Left colon (tissue), 2 donors: ENCODE results near the gene CRAT. TPM values are rescaled to one million over a fixed set of nuclear protein-coding genes. Genes with fewer than 3 reads are reported as not detected.
"Not testable (repeated sequence)": the region's sequence is repeated elsewhere in the genome, so short reads cannot be mapped to it uniquely, and the experiment has no call there.

Experiments
- ATAC-seq: fragments of 200-7000 bp; cut with Tn5 transposase; one replicate; pipeline ENCODE4 v1.9.1; 2020; ENCODE audit warnings: mild to moderate bottlenecking, moderate library complexity
- DNase-seq, 2 donors: peaks; one replicate each; pipeline ENCODE4 v3.0.0-alpha.2; 2020
- intact Hi-C, 2 donors: fragments of 100-400 bp; cut with DNase I in 1 of 2; cut with micrococcal nuclease in 1 of 2; formaldehyde crosslinking; loops; one replicate each; pipeline versions ENCODE4 v1.11.2 to v1.14.0; 2022; cut with DNase I, micrococcal nuclease
- total RNA-seq, 2 donors: library from RNA; stranded (reverse); fragmentation: NEBNext Ultra II Directional; extraction: Animal tissue kit (Norgen Biotek cat#: 25700); gene quantifications; one replicate each; pipeline ENCODE4 v1.2.1, GENCODE V29; 2021
- donor health status: DM: no; HTN: no; CAD: no.
- donor health status: DM: yes; HTN: yes; CAD: no.

Gene CRAT
- total RNA-seq, 2 donors from 2014 or later: 62.4 to 76.1 TPM

DNA sequence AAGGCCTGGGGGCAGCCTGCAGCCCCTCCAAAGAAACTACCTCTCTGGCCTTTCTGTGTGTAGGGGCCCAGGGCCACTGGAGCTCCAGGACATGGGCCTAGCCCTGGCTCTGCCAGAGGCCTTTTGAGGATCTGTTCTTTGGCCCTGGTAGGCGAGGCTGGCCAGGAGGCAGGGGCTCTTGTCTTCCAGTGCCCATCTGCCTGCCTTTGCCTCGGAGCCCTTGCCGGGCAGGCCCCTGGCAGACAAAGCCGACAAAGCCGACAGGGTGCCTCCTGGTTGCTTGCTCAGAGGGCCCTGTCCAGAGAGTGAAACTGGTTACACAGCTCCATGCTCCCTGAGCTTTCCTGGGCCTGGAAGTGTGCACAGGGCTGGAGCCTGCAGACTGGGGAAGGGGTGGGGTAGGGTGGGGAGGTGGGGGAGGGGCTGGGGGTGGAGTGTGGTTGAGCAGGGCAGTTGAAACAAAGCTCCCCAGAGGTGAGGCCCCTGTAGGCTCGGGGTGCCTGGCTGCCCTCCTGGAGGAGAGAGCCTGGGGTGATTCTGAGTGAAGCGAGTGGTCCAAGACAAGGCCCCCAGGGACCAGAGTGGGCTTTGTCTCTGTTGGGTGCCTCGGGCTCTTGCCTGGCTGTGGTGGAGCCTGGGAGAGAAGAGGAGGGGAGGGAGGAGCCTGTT is 29.9 kb upstream of the CRAT start:
- intact Hi-C loops: loop anchor here (10.0 kb wide), 2 partner anchors 344 to 354 kb away; no protein-coding TSS in a partner anchor
- DNase-seq (peak; percentile 53 to 54), ATAC-seq (peak; percentile 55)

DNA sequence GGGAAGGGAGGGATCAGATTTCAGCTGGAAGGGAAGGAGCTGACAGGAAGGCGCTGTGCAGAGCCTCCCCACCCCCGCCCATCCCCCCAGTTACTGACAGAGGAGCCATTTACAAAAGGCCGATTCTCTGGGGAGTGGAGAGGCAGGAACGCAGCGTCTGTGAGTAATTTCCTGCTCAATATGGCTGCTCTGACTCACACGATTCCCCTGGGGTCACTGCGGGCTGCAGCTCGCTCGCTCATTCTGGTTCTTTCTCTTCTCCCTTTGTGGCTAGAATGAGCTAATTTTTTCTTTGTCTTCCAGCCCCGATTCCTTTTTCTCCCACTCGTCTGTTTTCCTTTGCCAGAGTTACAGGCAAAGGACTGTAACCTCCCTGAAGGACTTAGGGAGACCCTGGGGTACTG is 29.4 kb upstream of the CRAT start:
- ATAC-seq: peak; percentile 80
- peak; percentile 84 to 93 for DNase-seq
- intact Hi-C loops: loop anchor here (5.0 to 10.0 kb wide), 3 partner anchors 345 to 472 kb away; no protein-coding TSS in a partner anchor

DNA sequence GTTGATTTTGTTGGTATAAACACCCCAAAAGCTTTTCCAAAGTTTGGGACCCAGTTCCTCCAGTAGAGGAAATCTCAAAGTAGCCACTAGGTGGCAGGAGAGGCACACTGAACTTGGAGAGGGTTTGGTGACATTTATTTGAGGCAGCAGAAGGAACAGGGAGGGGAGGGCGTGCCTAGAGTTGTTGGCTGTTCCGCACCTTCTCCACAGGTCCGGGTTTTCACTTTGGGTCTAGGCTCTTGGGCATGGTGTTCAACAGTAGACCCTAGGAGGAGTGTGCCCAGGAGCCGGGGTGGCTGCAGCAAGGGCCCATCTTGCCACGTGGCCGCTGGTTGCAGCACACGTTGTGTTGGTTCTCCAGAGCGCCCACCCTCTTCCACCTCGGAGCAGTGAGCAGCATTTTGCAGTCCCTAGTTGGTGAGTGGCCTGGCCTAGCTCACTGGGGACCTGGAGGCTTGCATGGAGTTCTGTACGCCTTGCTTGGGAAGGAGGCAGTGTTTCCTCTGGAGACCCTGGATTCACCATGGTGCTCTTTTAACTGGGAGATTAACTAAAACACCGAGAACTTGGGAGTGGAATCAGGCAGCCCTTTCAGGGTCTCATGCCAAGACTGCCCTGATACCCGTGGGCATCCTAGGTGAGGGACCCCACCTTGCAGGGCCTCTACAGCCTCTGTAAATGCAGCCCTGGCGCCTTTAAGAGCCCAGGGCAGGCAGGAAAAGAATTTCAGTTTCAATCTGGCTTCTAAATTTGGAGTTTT is 28.8 kb upstream of the CRAT start:
- intact Hi-C loops: loop anchor here (5.0 kb wide), 1 partner anchor 473 kb away; no protein-coding TSS in a partner anchor
- DNase-seq (peak; percentile 79 to 80), ATAC-seq (peak; percentile 69)

DNA sequence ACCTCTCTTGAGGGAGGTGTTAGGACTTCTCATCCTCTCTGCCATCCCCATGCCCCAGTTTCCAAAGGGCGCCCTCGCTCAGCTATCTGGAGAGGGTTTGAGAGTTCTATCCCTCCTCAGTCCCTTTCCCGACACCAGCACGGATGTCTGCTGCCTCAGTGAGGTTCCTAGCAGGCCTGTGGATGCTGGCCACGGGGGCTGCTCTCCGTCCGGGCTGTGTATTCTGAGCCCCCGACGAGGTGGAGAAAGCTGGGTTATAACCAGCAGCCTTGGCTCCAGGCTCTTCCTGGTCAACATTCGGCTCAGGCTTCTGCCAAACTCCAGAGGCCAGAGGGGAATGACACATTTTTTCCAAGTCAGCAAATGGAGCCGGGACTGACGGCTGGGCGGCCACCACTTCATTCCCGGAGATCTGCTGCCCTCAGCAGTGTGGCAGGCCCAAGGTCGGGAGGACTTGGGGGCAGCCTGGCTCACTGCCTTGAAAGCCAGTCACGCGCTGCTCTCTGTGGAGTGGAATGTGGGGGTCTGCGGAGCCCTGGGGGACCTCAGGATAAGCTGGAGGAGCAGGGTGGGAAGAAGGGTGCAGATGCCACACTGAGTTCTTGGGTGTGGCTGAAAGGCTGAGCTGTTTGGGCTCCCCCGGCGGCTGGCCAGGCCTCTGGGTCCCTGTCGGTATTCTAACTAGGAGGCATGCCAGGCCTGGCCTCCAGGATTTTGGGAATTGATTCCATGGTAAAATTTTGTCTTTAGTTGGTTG is 28.1 kb upstream of the CRAT start:
- intact Hi-C loops: loop anchor here (5.0 kb wide), 1 partner anchor 474 kb away; no protein-coding TSS in a partner anchor
- DNase-seq: peak; percentile 28 to 37
- no peak for ATAC-seq

DNA sequence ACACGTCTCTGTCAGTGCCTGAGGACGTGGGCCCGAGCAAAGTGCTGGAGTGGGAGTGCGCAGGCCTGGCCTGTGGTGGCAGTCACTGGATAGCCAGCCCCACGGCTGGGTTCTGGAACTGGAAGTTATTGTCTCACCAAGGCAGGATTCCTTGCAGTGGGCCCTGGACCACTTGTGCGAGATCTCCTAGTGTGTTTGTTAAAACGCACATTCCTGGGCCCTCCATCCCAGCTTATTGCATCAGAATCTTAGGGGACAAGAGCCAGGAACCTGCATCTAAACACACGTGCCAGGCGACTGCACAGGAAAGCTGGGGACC is 27.5 kb upstream of the CRAT start:
- DNase-seq: no peak
- ATAC-seq: no peak
- intact Hi-C loops: loop anchor here (5.0 kb wide), 1 partner anchor 474 kb away; no protein-coding TSS in a partner anchor

DNA sequence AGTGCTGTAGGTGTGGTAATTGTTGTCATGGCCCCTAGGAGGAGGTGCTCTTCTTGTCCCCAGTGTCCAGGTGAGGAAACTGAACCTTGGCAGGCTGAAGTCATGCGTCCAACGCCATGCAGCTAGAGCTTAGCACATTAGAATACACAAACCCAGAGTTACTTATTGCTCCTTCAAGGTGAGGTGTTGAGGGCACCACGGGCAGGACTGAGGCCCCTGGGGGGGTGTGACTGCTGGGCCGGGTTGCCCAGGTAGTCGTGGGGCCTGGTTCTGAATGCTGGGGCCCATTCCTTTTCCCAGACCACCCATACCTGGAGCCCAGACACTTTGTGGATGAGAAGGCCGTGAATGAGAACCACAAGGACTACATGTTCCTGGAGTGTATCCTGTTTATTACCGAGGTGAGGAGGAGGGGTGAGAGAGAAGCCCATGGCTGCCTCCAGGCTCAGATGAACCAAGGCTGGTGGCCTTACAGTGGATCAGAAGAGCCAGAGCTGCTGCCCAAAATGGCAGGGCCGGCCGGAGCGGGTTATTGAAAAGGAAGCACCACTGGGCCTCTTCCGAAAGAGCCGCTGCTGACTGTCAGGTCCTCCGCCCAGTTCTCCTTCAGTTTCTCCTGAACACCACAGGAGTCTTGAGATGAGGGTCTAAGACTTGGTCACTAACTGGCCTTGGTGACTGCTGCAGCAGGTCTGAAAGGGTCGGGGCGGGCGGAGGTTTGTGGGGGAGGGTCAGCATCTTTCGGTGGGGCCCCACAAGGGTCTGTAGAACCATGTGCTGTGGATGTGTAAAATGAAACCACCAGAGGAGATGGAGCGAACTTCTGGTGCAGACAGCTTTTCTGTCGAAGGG is 26.9 kb upstream of the CRAT start:
- intact Hi-C loops: loop anchor here (5.0 kb wide), 1 partner anchor 475 kb away; no protein-coding TSS in a partner anchor
- ATAC-seq (no peak), DNase-seq (no peak)

DNA sequence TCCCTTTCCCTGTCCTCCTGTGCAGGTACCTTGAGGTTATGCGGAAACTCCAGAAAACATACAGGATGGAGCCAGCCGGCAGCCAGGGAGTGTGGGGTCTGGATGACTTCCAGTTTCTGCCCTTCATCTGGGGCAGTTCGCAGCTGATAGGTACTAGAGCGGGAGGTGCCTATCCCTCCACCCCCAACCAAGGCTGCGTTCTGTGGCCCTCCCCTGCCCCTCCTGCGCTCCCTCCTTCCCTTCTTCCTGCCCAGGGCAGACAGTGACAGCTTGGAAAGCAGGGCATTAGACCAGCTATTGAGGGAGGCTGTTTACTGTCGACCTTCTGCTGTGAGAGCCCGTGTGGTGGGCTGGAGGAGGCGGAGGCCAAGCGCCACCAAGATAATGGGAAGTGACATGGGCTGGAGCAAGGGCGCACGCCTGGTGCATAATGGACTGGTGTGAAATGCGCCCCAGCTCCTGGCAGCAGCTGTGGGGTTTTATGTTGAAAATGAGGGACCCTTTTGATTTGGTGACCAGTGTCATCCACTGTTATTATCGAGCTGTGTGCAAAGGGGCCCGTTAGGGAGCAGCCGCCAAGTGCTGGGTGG is 25.9 kb upstream of the CRAT start:
- intact Hi-C loops: loop anchor here (5.0 kb wide), 1 partner anchor 476 kb away; no protein-coding TSS in a partner anchor
- ATAC-seq (no peak), DNase-seq (no peak)

DNA sequence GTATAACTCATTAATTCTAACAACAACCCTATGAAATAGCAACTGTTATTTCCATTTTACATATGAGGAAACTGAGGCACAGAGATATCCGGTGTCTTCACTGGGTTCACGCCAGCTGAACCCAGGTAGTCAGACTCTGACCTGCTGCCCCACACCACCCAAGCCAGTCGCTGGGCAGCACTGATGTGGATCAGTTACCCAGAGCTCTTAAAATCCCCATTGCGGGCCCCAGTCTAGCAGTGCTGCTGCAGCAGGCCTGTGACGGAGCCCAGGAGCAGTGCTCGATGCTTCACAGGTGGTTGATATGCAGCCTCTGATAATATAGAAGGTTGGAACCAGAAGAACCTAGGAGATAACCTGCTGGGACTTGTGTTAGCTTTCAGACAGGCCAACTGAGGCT is 24.9 kb upstream of the CRAT start:
- ATAC-seq (no peak), DNase-seq (no peak)
- intact Hi-C loops: loop anchor here (5.0 kb wide), 1 partner anchor 477 kb away; no protein-coding TSS in a partner anchor

DNA sequence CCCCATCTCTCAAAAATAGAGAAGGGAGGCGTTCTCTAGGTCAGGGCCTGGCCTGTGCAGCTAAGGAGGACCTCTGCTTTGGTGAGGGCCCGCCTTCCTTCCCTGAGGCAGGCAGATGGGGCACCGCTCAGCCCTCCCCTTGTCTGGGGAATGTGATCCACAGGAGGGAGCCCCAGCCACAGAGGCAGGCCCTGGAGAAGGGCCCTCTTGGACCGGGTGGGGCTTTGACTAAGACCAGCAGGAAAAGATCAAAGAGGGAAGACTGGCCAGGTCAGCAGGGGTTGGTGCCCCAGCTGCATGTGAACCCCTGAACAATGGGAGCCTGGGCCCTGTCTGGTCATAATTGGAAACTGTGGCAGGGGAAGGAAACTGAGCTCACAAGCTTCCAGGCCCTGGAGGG is 22.5 kb upstream of the CRAT start:
- ATAC-seq: no peak
- intact Hi-C loops: no loop called here
- no peak for DNase-seq

DNA sequence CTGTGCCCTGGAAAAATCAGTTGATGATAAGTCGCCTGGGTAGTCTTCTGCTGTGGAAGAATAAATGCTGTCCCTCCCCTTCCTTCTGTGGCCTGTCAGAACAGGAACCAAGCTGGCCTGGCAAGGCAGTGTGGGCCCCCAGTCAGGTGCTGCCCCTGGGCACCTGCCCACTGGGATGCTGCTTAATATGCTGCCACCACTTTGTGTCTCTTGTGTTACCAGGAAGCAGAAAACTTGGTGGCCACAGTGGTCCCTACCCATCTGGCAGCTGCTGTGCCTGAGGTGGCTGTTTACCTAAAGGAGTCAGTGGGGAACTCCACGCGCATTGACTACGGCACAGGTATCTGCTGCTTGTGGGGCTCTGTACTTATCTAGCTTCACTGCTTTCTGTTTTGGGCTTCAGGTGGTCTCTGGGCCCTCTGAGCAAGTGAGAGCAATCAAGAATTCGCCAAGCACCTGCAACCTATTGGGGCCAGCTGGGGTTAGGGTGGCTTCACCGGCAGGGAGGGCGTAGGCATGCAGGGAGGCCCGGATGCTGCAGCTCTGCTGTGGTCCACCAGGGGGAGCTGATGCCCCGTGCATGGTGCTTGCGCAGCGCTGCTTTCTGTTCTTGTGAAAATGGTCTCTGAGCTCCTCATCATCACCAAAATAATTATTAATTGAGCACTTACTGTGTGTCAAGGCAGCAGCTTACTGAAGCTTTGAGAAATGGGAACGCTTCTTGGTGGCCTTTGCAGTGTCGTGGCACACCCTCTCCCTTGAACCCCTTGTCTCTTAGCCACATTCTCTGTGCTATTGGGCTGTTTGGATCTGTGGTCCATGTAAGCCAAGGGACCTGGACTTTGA is 20.9 kb upstream of the CRAT start:
- peak; percentile 93 for ATAC-seq
- intact Hi-C loops: no loop called here
- DNase-seq: peak in 1 of 2 donors; percentile 79

DNA sequence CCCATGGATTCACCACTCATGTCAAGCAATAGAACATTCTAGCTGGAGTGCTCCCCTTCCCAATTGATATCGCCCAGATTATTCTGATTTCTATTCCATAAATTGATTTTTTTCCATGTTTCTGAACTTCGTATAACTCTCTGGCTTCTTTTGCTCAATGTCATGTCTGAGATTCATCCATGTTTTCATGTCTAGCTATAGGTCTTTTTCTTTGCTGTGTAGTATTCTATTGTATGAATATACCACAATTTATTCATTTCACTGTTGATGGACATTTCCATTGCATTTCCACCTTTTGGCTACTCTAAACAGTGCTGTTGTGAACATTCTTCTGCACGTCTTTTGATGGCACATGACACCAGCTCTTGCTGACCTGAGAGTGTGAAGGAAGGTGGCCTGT is 20.2 kb upstream of the CRAT start:
- intact Hi-C loops: no loop called here
- ATAC-seq: no peak

DNA sequence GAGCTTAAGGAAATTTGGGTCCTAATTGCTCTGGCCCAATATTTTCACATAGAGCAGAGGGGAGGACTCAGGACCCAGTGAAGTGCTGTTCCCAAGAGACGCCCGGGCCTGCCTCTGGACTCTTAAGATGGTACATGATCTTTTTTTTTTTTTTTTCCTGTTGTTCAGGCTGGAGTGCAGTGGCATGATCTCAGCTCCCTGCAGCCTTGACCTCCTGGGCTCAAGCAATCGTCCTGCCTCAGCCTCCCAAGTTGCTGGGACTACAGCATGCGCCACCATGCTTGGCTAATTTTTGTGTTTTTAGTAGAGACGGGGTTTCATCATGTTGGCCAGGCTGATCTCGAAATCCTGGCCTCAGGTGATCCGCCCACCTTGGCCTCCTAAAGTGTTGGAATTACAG is 19.7 kb upstream of the CRAT start:
- DNase-seq, intact Hi-C loops, ATAC-seq: not testable (repeated sequence)

More for the DNA sequence above, 20.2 kb upstream of the CRAT start:
- no peak for DNase-seq

DNA sequence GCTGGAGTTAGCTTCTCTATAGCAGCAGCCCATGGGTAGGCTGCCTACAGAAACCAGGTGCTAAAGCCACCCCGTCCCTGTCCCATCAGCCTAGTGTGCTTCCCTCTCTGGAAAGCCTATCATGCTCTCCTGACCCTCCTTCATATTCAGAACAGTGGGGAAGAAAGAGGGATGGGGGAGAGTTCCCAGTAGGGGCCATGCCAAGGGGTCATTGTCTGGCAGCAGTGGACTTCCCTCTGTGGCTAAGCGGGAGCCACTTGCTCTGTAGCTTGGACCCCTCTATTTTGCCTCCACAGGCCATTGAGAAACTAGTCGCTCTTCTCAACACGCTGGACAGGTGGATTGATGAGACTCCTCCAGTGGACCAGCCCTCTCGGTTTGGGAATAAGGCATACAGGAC is 18.1 kb upstream of the CRAT start:
- intact Hi-C loops: no loop called here
- no peak for ATAC-seq
- no peak for DNase-seq

DNA sequence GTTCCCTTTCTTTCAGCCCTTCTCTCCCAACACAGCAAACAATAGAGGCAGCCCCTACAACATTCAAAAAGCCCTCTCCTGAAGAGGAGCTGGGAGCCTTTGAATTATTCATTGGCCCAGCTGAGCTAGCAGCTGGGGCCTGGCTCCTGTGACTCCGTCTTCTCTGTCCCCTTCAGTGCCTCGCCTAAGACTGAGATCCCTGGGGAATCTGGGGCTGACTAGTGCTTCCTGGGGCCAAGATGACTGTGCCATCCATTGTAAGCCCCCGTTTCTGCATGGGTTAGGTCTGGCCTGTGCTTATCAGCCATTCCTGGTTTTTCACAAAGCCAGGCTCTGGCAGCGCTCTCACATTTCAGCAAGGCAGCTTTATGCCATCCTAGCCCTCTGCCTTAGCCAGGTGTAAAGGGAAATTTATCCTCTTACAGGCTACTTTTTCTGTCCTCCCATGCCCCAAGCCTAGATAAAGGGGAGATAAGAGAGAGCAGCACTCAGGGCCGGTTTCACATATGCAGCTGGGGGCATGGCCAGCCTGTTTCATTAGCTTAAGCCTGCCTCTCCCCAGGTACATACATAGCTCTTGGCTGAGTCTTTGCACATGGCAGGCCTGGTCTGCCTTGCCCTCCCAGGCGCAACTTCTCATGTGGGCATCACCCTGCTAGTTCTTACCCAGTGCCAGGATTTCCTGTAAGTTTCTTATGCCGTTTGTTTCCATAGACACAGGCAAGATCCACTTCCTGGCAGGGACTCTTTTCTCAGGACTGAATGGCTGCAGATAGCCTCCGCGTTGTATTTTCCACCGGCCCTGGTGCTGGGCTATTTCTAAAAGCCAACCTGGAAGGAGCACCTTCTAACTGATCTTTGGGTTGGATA is 16.4 kb upstream of the CRAT start:
- no peak for ATAC-seq
- no peak for DNase-seq
- intact Hi-C loops: no loop called here

DNA sequence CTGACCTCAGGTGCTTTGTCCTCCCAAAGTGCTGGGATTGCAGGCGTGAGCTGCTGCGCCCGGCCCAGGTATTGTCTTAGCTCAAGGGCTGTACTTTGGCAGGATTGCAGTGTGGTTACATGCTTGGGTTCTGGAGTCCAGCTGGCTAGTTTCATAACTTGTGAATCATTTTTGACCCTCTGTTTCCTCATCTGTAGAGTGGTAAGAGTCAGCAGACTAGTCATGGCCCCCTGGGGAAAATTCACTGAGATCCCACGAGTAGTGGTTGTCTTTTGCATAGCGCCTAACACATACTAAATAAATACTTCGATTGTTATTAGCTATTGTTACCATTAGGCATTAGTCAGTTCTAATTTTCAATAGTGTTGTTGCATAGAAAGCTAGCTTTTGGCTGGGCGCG is 14.9 kb upstream of the CRAT start:
- ATAC-seq (no peak), DNase-seq (no peak)
- intact Hi-C loops: no loop called here

DNA sequence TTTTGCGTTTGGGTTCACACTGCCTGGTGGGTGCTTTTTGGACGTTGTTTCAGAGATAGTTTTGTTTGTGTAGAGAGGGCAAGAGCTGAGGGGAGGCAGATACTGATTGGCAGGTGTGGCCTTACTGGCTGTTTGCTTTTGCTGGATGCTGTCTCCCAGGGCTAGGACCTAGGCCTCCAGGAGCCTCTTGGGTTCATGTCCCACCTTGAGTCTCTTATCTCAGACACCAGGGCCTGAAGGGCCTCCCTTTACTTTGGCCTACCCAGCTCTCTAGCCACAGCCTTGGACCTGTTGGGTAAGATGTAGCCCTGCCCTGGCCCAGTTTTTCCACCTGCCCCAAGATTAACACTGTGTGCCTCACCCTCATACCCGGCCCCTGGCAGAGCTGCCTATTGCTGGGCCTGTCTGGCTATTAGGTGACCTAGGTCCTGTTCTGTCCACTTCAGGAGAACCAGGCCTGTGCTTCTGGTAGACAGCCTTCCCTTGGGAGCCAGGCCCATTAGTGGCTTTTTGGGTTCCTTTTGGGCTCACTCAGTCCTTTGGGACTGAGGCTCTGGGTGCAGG is 14.0 kb upstream of the CRAT start:
- no peak for DNase-seq
- no peak for ATAC-seq
- intact Hi-C loops: no loop called here
